IPS DF 19.7 (cell line): ENCODE results near the gene NKAIN2.

Source experiments
- DNase-seq: peaks from one replicate; pipeline ENCODE4 v3.0.0-alpha.2; 2013; ENCODE audit warnings: low read depth, low spot score

Gene NKAIN2

GRCh38 chr6:123808556-123808955 is 4.9 kb downstream of the NKAIN2 start:
- DNase-seq = no peak

GRCh38 chr6:123810214-123810613 is 6.5 kb downstream of the NKAIN2 start:
- DNase-seq = no peak

- DNase-seq = no peak
Observed at GRCh38 chr6:123810948-123811347, 7.3 kb downstream of the NKAIN2 start.

GRCh38 chr6:123811378-123811777 is 7.7 kb downstream of the NKAIN2 start:
- no peak for DNase-seq

- no peak for DNase-seq
Observed at GRCh38 chr6:123812621-123813020, 9.0 kb downstream of the NKAIN2 start.

GRCh38 chr6:123821112-123821511 is 17.4 kb downstream of the NKAIN2 start:
- no peak for DNase-seq

- no peak for DNase-seq
Observed at GRCh38 chr6:123829302-123829953, 25.8 kb downstream of the NKAIN2 start.

GRCh38 chr6:123830120-123830519 is 26.5 kb downstream of the NKAIN2 start:
- DNase-seq = peak; percentile 2

- DNase-seq = no peak
Observed at GRCh38 chr6:123838505-123839234, 35.0 kb downstream of the NKAIN2 start.

GRCh38 chr6:123841067-123841896 is 37.6 kb downstream of the NKAIN2 start:
- no peak for DNase-seq

GRCh38 chr6:123844011-123844410 is 40.3 kb downstream of the NKAIN2 start:
- no peak for DNase-seq

GRCh38 chr6:123848347-123848746 is 44.7 kb downstream of the NKAIN2 start:
- no peak for DNase-seq

- peak; percentile 12 for DNase-seq
Observed at GRCh38 chr6:123849406-123849805, 45.7 kb downstream of the NKAIN2 start.

GRCh38 chr6:123850555-123850954 is 46.9 kb downstream of the NKAIN2 start:
- DNase-seq = no peak

GRCh38 chr6:123854201-123854600 is 50.5 kb downstream of the NKAIN2 start:
- no peak for DNase-seq

- no peak for DNase-seq
Observed at GRCh38 chr6:123855506-123855905, 51.8 kb downstream of the NKAIN2 start.

GRCh38 chr6:123859291-123859690 is 55.6 kb downstream of the NKAIN2 start:
- DNase-seq = no peak

GRCh38 chr6:123869334-123869733 is 65.7 kb downstream of the NKAIN2 start:
- DNase-seq = no peak

GRCh38 chr6:123873974-123874373 is 70.3 kb downstream of the NKAIN2 start:
- DNase-seq = no peak

GRCh38 chr6:123875784-123876183 is 72.1 kb downstream of the NKAIN2 start:
- no peak for DNase-seq

- no peak for DNase-seq
Observed at GRCh38 chr6:123879749-123880148, 76.1 kb downstream of the NKAIN2 start.

GRCh38 chr6:123888771-123889513 is 85.3 kb downstream of the NKAIN2 start:
- DNase-seq = no peak
